ENCODE measurements around the gene ANAPC5. TPM values are rescaled to one million over a fixed set of nuclear protein-coding genes. Genes with fewer than 3 reads are reported as not detected.

The ANAPC5 gene
- total RNA-seq, 1 donor from 2014 or later: 167 TPM

- no peak for DNase-seq (ENCODE audit: low read depth, low spot score)
Observed at GRCh38 chr12:121371404-121371803, 19.2 kb upstream of the ANAPC5 start.

- DNase-seq (ENCODE audit: low read depth, low spot score): no peak
Observed at GRCh38 chr12:121366063-121366459, 13.8 kb upstream of the ANAPC5 start.

- DNase-seq (ENCODE audit: low read depth, low spot score): no peak
Observed at GRCh38 chr12:121365416-121366062, 13.3 kb upstream of the ANAPC5 start.

GRCh38 chr12:121364683-121365121 lies 12.5 kb upstream of the ANAPC5 start:
- DNase-seq (ENCODE audit: low read depth, low spot score): no peak

GRCh38 chr12:121358073-121358472 lies 5.9 kb upstream of the ANAPC5 start:
- DNase-seq (ENCODE audit: low read depth, low spot score): no peak

- DNase-seq (ENCODE audit: low read depth, low spot score): no peak
Observed at GRCh38 chr12:121357331-121357730, 5.1 kb upstream of the ANAPC5 start.

- no peak for DNase-seq (ENCODE audit: low read depth, low spot score)
Observed at GRCh38 chr12:121356657-121357056, 4.4 kb upstream of the ANAPC5 start.

GRCh38 chr12:121355818-121356217 lies 3.6 kb upstream of the ANAPC5 start:
- DNase-seq (ENCODE audit: low read depth, low spot score): no peak

- DNase-seq (ENCODE audit: low read depth, low spot score): no peak
Observed at GRCh38 chr12:121352682-121353018, 439 bp upstream of the ANAPC5 start.

- DNase-seq (ENCODE audit: low read depth, low spot score): no peak
Observed at GRCh38 chr12:121346747-121347146, 5.5 kb downstream of the ANAPC5 start.

GRCh38 chr12:121345151-121345815 lies 6.9 kb downstream of the ANAPC5 start:
- no peak for DNase-seq (ENCODE audit: low read depth, low spot score)

- DNase-seq (ENCODE audit: low read depth, low spot score): no peak
Observed at GRCh38 chr12:121344506-121344905, 7.7 kb downstream of the ANAPC5 start.

GRCh38 chr12:121337416-121337815 lies 14.8 kb downstream of the ANAPC5 start:
- DNase-seq (ENCODE audit: low read depth, low spot score): no peak

GRCh38 chr12:121334513-121335343 lies 17.5 kb downstream of the ANAPC5 start:
- peak; percentile 47 for DNase-seq (ENCODE audit: low read depth, low spot score)

GRCh38 chr12:121333747-121334146 lies 18.5 kb downstream of the ANAPC5 start:
- DNase-seq (ENCODE audit: low read depth, low spot score): no peak

GRCh38 chr12:121331248-121331647 lies 21.0 kb downstream of the ANAPC5 start:
- no peak for DNase-seq (ENCODE audit: low read depth, low spot score)

GRCh38 chr12:121330692-121331091 lies 21.5 kb downstream of the ANAPC5 start:
- no peak for DNase-seq (ENCODE audit: low read depth, low spot score)

- no peak for DNase-seq (ENCODE audit: low read depth, low spot score)
Observed at GRCh38 chr12:121330195-121330594, 22.0 kb downstream of the ANAPC5 start.

- DNase-seq (ENCODE audit: low read depth, low spot score): no peak
Observed at GRCh38 chr12:121328620-121329019, 23.6 kb downstream of the ANAPC5 start.

- DNase-seq (ENCODE audit: low read depth, low spot score): no peak
Observed at GRCh38 chr12:121326996-121327674, 25.1 kb downstream of the ANAPC5 start.

- DNase-seq (ENCODE audit: low read depth, low spot score): no peak
Observed at GRCh38 chr12:121325922-121326396, 26.3 kb downstream of the ANAPC5 start.

GRCh38 chr12:121323908-121324307 lies 28.3 kb downstream of the ANAPC5 start:
- DNase-seq (ENCODE audit: low read depth, low spot score): no peak
